Activated CD4-positive, alpha-beta memory T cell treated with anti-CD3 and anti-CD28 coated beads, Interleukin-2, amount 10 ng/mL, durations not matched to agents 7 days and 5 days (primary cell): Measurements from ENCODE around the gene ZBTB17. TPM values are rescaled to one million over a fixed set of nuclear protein-coding genes. Genes with fewer than 3 reads are reported as not detected.

Source experiments
- CTCF ChIA-PET: fragments of 350-600 bp; sonication (Branson Sonifier 250); formaldehyde crosslinking; loops from one replicate; lab custom pipeline; 2021; ENCODE audit warnings: antibody characterized with exemption, inconsistent platforms; lab: Charles Lee
- POLR2A ChIA-PET: fragments of 350-600 bp; sonication (Branson Sonifier 250); formaldehyde crosslinking; loops from one replicate; lab custom pipeline; 2021; ENCODE audit warnings: antibody characterized with exemption; lab: Charles Lee
- DNase-seq: peaks from one replicate; pipeline ENCODE4 v3.0.0-alpha.2; 2020
- H3K27ac Mint-ChIP-seq: one replicate; pipeline ENCODE4 v1.8.0; 2021; ENCODE audit warnings: mild to moderate bottlenecking, mixed read lengths
- H3K27me3 Mint-ChIP-seq: one replicate; pipeline ENCODE4 v1.8.0; 2021; ENCODE audit warnings: mixed read lengths
- H3K36me3 Mint-ChIP-seq: one replicate; pipeline ENCODE4 v1.8.0; 2021; ENCODE audit warnings: low read depth, mixed read lengths
- H3K4me1 Mint-ChIP-seq: one replicate; pipeline ENCODE4 v1.8.0; 2021; ENCODE audit warnings: mixed read lengths
- H3K4me3 Mint-ChIP-seq: one replicate; pipeline ENCODE4 v1.8.0; 2021; ENCODE audit warnings: mild to moderate bottlenecking, mixed read lengths
- H3K9me3 Mint-ChIP-seq: one replicate; pipeline ENCODE4 v1.8.0; 2021; ENCODE audit warnings: mixed read lengths
- total RNA-seq, 2 experiments: library from RNA; stranded (reverse); gene quantifications; one replicate each; pipeline ENCODE4 v1.2.3, GENCODE V29; 2021

The ZBTB17 gene
- total RNA-seq, 2 experiments from 2014 or later = 43.8 to 48.0 TPM

DNA sequence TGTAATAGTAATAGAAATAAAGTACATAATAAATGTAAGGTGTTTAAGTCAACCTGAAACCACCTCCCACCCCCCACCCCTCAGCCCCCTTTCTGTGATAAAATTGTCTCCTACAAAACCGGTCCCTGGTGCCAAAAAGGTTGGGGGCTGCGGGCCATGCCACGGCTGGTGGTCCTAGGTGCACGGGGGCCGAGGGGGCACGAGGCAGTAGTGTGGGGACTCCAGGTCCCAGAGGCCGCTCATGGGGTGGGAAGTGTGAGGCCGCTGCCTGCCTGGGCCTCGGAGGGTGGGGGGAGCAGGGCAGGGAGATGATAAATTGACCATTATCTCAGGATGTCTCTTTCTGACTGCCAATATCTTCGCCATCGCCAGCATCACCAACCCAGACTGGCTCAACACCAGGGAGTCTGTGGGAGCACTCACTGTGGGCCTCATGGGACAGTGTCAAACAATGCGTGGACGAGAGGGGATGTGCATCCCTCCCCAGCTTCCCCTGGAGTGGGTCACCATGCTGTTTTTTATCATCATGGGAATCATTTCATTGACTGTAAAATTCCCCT lies 6.5 kb downstream of the ZBTB17 start:
- H3K27me3 Mint-ChIP-seq = no peaks in the 10 kb centered on the region
- no peak overlapping the region for H3K27ac Mint-ChIP-seq
- H3K36me3 Mint-ChIP-seq = peaks cover 65% of the 10 kb centered on the region
- POLR2A ChIA-PET = no interaction called here
- no peak for DNase-seq
- H3K4me1 Mint-ChIP-seq = peaks cover 59% of the 10 kb centered on the region
- CTCF ChIA-PET = no interaction called here
- no peaks in the 10 kb centered on the region for H3K9me3 Mint-ChIP-seq
- H3K4me3 Mint-ChIP-seq = no peak overlapping the region

DNA sequence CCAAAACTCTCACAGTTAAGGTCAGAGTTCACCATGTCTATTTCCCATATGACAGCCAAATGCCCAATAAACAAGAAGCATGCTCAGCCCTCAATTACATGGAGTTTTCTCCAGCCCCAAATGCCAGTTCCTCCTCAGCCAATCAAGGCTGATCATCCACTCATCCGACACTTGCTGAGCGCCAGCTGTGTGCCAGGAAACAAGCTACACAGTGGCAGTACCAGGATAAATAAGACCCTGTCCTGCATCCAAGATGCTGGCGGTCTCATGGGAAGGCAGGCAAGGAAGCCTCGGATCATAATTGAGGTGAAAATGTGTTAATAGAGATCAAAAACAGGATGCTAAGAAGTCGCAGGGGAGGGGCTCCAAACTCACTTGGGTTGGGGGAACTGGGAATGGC lies 7.7 kb downstream of the ZBTB17 start:
- CTCF ChIA-PET = no interaction called here
- POLR2A ChIA-PET = no interaction called here
- peaks cover 62% of the 10 kb centered on the region for H3K4me1 Mint-ChIP-seq
- no peak for DNase-seq
- no peaks in the 10 kb centered on the region for H3K9me3 Mint-ChIP-seq
- no peak overlapping the region for H3K4me3 Mint-ChIP-seq
- no peaks in the 10 kb centered on the region for H3K27me3 Mint-ChIP-seq
- peaks cover 63% of the 10 kb centered on the region for H3K36me3 Mint-ChIP-seq
- peak overlapping the region; percentile 13 for H3K27ac Mint-ChIP-seq

DNA sequence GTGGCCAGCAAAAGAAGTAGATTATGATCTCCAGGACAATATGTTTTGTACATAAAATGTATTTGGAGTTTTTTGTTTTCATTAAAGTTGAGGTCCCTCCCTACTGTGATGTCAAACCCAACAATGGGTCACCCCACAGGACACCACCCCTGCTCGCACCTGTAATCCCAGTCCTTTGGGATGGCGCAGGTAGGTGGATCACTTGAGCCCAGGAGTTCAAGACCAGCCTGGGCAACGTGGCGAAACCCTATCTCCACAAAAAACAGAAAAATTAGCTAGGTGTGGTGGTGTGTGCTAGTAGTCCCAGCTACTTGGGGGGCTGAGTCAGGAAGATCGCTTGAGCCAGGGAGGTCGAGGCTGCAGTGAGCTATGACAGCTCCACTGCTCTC lies 9.0 kb downstream of the ZBTB17 start:
- H3K9me3 Mint-ChIP-seq = no peaks in the 10 kb centered on the region
- H3K4me1 Mint-ChIP-seq = peaks cover 56% of the 10 kb centered on the region
- ChIA-PET CTCF (interaction anchor here (1.3 kb wide), 1 partner anchor 9 kb away, joined by 5 read pairs; the partner anchor contains the start of gene ZBTB17), POLR2A (interaction anchor here (1.2 to 3.5 kb wide), 6 partner anchors 9 to 400 kb away, joined by 3 to 41 read pairs (median 5); partner anchors contain the start of genes SZRD1 and ZBTB17)
- DNase-seq = no peak
- peak overlapping the region; percentile 67 for H3K27ac Mint-ChIP-seq
- H3K27me3 Mint-ChIP-seq = no peaks in the 10 kb centered on the region
- H3K4me3 Mint-ChIP-seq = no peak overlapping the region
- peaks cover 55% of the 10 kb centered on the region for H3K36me3 Mint-ChIP-seq

DNA sequence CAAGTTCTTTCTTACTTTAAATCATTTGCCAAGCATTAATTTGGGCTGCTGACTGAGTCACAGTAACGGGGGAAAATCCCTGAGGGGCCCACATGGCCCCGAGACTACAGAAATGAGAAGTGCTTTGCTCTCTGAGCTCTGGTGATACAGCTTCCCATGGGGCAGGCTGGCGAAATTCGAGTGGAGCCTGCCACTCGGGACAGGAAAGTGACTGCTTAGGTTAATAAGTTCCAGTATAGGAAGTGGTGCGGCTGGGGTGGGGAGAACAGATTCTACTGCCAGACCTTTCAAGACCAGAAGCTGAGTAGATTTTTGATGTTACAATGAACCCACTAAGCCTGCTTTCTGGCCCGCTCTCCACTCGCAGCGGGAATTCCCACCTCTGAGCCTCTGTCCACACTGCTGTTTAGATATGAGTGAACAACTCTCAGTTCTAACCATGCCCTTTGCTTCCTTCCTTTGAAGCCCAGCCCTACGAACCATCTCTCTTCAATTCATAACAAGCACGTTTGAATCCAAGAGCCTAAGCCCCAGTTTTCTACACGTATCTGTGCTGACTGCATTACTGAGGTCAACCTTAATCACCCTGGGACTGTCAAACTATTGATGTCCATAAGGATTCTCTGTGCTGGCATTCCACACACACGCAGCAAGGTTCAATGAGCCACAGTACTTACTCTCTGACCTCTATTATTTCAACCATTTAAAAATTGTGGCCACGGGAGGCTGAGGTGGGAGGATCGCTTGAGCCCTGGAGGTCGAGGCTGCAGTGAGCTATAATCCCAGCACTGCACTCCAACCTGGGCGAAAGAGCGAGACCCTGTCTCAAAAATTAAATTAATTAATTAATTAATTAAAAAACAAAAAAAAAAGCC lies 9.6 kb downstream of the ZBTB17 start:
- POLR2A ChIA-PET = interaction anchor here (1.1 to 3.5 kb wide), 8 partner anchors 9 to 401 kb away, joined by 3 to 41 read pairs (median 4); partner anchors contain the start of genes SZRD1 and ZBTB17
- peak; percentile 77 for DNase-seq
- Mint-ChIP-seq H3K27me3 (no peaks in the 10 kb centered on the region), H3K36me3 (peaks cover 53% of the 10 kb centered on the region), H3K4me3 (peak overlapping the region; percentile 64), H3K9me3 (no peaks in the 10 kb centered on the region), H3K27ac (peak overlapping the region; percentile 80), H3K4me1 (peaks cover 56% of the 10 kb centered on the region)
- CTCF ChIA-PET = interaction anchor here (0.6 to 1.3 kb wide), 2 partner anchors 10 to 133 kb away, joined by 3 to 5 read pairs; partner anchors contain the start of gene ZBTB17

DNA sequence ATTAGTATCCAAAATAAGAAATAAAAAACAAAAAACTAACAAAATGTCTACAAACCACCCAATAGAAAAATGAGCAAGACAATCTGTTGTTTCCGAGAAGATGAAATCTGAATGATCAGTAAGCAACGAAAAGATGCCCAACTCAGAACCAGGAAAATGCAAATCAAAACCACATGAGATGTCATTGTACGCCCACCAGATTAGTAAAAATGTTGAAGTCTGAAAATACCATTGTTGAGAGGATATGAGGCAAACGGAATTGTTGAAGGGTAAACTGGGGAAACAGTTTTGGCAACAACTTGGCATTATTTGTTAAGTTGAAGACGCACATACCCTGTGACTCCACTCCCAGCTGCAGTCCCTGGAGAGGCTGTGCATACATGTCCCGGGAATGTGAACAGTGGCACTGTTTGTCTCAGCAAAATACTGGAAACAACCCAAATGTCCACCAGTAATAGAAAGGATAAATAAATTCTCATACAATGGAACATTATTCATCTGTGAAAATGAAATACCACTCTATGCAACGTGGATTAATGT lies 10.6 kb downstream of the ZBTB17 start:
- Mint-ChIP-seq H3K27me3 (no peaks in the 10 kb centered on the region), H3K36me3 (peaks cover 48% of the 10 kb centered on the region), H3K4me3 (peak overlapping the region; percentile 64), H3K9me3 (no peaks in the 10 kb centered on the region), H3K4me1 (peaks cover 58% of the 10 kb centered on the region), H3K27ac (peak overlapping the region; percentile 80)
- ChIA-PET CTCF (interaction anchor here (1.3 kb wide), 1 partner anchor 11 kb away, joined by 5 read pairs; the partner anchor contains the start of gene ZBTB17), POLR2A (interaction anchor here (1.1 to 3.5 kb wide), 4 partner anchors 8 to 132 kb away, joined by 3 to 41 read pairs (median 18); partner anchors contain the start of gene ZBTB17)
- no peak for DNase-seq

DNA sequence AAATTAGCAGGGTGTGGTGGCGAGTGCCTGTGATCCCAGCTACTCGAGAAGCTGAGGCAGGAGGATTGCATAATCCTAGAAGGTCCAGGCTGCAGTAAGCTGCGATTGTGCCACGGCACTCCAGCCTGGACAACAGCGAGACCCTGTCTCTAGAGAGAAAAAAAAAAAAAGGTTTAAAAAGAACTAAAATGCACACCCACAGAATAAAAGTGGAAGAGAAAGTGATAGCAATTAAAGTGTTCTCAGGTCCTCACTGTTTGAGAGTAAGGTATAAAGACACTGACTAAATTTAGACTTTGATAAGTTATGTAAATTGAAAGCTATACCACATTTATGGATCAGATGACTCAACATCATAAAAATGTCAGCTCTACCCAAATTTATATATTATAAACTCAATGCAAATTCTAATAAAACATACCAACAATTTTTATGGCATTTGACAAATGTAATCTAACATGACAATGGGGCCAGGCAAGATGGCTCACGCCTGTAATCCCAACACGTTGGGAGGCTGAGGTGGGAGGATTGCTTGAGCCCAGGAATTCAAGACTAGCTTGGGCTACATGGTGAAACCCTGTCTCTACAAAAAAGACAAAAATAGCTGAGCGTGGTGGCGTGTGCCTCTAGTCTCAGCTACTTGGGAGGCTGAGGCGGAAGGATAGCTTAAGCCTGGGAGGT lies 11.8 kb downstream of the ZBTB17 start:
- no peaks in the 10 kb centered on the region for H3K27me3 Mint-ChIP-seq
- peaks cover 38% of the 10 kb centered on the region for H3K36me3 Mint-ChIP-seq
- DNase-seq = no peak
- ChIA-PET CTCF (interaction anchor here (0.6 to 1.4 kb wide), 2 partner anchors 43 to 51 kb away, joined by 3 read pairs; no protein-coding TSS in a partner anchor), POLR2A (interaction anchor here (0.6 to 3.6 kb wide), 5 partner anchors 11 to 144 kb away, joined by 3 to 41 read pairs (median 4); partner anchors contain the start of gene ZBTB17)
- peak overlapping the region; percentile 42 for H3K4me3 Mint-ChIP-seq
- H3K9me3 Mint-ChIP-seq = no peaks in the 10 kb centered on the region
- peaks cover 59% of the 10 kb centered on the region for H3K4me1 Mint-ChIP-seq
- peak overlapping the region; percentile 69 for H3K27ac Mint-ChIP-seq

DNA sequence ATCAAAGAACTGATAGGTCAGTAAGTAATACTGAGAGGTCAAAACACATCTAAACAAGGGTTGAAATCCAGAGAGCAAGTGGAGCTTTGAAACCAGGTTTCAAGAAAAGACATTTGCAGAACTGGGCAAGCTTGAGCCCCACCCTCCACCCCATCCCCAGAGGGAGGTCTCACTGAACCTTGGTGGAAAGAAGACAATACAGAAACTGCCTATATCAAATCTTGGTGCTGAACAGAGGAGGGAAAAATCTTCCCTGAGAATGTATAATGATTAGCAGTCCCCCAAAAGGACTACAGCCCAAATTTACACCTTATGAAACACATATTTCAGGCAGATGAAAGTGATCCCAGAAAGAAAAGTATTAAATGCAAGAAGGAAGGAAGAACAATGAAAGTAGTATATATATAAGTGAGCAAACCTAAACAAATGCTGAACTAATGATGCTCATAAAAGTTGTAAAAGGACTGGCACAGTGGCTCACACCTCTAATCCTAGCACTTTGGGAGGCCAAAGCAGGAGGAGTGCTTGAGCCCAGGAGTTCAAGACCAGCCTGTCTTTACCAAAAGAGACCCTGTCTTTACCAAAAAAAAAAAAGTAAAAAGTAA lies 12.4 kb downstream of the ZBTB17 start:
- Mint-ChIP-seq H3K36me3 (peaks cover 32% of the 10 kb centered on the region), H3K9me3 (no peaks in the 10 kb centered on the region), H3K4me3 (no peak overlapping the region), H3K27ac (peak overlapping the region; percentile 62), H3K4me1 (peaks cover 61% of the 10 kb centered on the region), H3K27me3 (no peaks in the 10 kb centered on the region)
- DNase-seq = no peak
- CTCF ChIA-PET = interaction anchor here (0.6 to 1.4 kb wide), 2 partner anchors 44 to 51 kb away, joined by 3 read pairs; no protein-coding TSS in a partner anchor
- POLR2A ChIA-PET = interaction anchor here (1.0 to 3.6 kb wide), 3 partner anchors 12 to 115 kb away, joined by 3 to 41 read pairs (median 16); partner anchors contain the start of gene ZBTB17

DNA sequence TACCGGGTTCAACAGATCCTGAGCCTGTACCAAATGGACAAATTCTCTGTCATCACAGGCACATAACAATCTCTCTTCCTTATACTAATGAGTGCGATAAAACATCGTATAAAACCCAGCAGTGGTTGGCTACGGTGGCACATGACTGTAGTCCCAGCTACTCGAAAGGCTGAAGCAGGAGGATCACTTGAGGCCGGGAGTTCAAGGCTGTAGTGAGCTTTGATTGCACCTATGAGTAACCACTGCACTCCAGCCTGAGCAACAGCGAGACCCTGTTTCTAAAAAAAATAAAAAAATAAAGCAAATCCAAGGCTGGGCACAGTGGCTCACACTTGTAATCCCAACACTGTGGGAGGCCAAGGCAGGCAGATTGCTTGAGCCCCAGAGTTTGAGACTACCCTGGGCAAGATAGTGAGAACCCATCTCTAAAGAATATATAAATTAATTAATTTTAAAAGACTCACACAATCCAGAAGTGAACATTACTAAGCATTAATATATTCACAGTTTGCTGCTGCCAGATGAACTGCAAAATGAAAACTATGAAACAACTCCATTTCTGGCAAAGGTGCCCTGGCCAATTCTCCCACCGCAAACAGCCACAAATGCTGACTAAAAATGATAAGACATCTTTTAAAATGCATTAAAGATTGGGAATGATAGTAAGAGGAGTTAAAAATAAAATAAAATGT lies 13.1 kb downstream of the ZBTB17 start:
- no peak overlapping the region for H3K4me3 Mint-ChIP-seq
- peaks cover 59% of the 10 kb centered on the region for H3K4me1 Mint-ChIP-seq
- POLR2A ChIA-PET = interaction anchor here (1.3 to 3.6 kb wide), 2 partner anchors 12 to 13 kb away, joined by 3 to 16 read pairs; no protein-coding TSS in a partner anchor
- no peak overlapping the region for H3K27ac Mint-ChIP-seq
- H3K36me3 Mint-ChIP-seq = peaks cover 27% of the 10 kb centered on the region
- CTCF ChIA-PET = no interaction called here
- no peaks in the 10 kb centered on the region for H3K9me3 Mint-ChIP-seq
- no peak for DNase-seq
- no peaks in the 10 kb centered on the region for H3K27me3 Mint-ChIP-seq

DNA sequence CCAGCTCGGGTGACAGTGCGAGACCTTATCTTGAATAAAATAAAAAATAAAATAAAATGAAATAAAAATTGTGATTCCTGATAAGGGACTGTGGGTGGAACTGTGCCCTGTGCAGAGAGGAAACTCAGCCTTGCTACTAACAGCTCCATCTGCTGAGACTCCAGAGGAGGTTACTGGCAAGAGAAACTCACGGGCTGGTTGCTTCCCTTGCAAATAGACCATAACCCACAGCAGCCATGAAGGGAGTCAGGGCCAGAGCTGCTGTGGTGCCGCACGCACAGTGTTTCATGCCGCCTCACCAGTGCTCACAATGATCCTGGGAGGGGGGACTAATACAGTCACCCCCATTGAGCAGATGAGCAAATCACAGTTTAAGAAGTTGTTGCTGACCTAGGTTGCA lies 13.7 kb downstream of the ZBTB17 start:
- H3K36me3 Mint-ChIP-seq = peaks cover 25% of the 10 kb centered on the region
- no peak overlapping the region for H3K4me3 Mint-ChIP-seq
- DNase-seq = no peak
- CTCF ChIA-PET = no interaction called here
- H3K27ac Mint-ChIP-seq = no peak overlapping the region
- H3K4me1 Mint-ChIP-seq = peaks cover 59% of the 10 kb centered on the region
- POLR2A ChIA-PET = interaction anchor here (0.5 to 3.6 kb wide), 3 partner anchors 12 to 386 kb away, joined by 3 to 16 read pairs (median 3); no protein-coding TSS in a partner anchor
- no peaks in the 10 kb centered on the region for H3K9me3 Mint-ChIP-seq
- no peaks in the 10 kb centered on the region for H3K27me3 Mint-ChIP-seq

DNA sequence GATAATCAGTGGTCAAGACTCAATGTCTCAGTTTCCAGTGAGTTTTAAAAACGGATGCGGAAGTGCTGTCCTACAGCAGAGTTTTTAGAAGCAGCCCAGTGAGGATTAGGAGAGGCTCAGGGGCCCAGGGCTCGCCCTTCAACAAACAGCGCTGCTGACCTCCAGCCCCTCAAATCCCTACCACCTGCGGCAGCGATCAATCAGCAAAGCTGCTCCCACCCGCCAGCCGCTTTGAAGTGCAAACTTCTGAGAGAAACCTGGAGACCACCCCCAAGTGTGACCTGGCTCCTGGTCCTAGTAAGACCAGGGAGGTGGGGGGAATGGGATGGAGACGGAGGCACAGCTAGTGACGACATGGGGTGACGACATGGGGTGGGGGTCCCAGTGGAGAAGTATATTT lies 14.4 kb downstream of the ZBTB17 start:
- no peak overlapping the region for H3K4me3 Mint-ChIP-seq
- peaks cover 55% of the 10 kb centered on the region for H3K4me1 Mint-ChIP-seq
- ChIA-PET CTCF (interaction anchor here (1.0 kb wide), 1 partner anchor 169 kb away, joined by 3 read pairs; no protein-coding TSS in a partner anchor), POLR2A (interaction anchor here (0.5 to 3.6 kb wide), 4 partner anchors 12 to 387 kb away, joined by 3 to 16 read pairs (median 3); partner anchors contain the start of gene SPEN)
- H3K27me3 Mint-ChIP-seq = no peaks in the 10 kb centered on the region
- peaks cover 22% of the 10 kb centered on the region for H3K36me3 Mint-ChIP-seq
- H3K27ac Mint-ChIP-seq = no peak overlapping the region
- no peaks in the 10 kb centered on the region for H3K9me3 Mint-ChIP-seq
- DNase-seq = no peak

DNA sequence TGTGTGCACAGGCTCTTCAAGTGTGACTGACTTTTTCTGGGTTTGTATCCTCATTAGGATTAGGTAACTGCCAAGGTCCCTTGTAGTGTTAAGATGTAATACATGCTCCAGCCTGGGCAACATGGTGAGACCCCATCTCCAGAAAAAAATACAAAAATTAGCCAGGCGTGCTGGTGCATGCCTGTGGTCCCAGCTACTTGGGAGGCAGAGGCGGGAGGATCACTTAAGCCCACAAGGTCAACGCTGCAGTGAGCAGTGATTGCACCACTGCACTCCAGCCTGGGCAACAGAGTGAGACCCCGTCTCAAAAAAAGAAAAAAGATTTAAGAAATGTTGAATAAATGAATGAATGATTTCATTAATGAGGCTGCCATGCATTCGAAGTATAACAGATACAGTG lies 15.1 kb downstream of the ZBTB17 start:
- CTCF ChIA-PET = interaction anchor here (0.5 to 1.0 kb wide), 2 partner anchors 169 to 539 kb away, joined by 3 read pairs; no protein-coding TSS in a partner anchor
- no peak for DNase-seq
- H3K9me3 Mint-ChIP-seq = no peaks in the 10 kb centered on the region
- H3K36me3 Mint-ChIP-seq = peaks cover 21% of the 10 kb centered on the region
- peaks cover 55% of the 10 kb centered on the region for H3K4me1 Mint-ChIP-seq
- H3K27me3 Mint-ChIP-seq = no peaks in the 10 kb centered on the region
- POLR2A ChIA-PET = interaction anchor here (1.0 to 1.1 kb wide), 2 partner anchors 23 to 113 kb away, joined by 3 read pairs; partner anchors contain the start of gene SPEN
- no peak overlapping the region for H3K4me3 Mint-ChIP-seq
- H3K27ac Mint-ChIP-seq = no peak overlapping the region
